Hematopoietic multipotent progenitor cell treated with erythropoietin and hydrocortisone succinate and interleukin-3 and kit ligand, for 4 days (in vitro differentiated cells): ENCODE measurements around the gene CRACR2B.

Experiments
- DNase-seq: peaks from one replicate; pipeline ENCODE4 v3.0.0-alpha.2; 2015

The CRACR2B gene

DNA sequence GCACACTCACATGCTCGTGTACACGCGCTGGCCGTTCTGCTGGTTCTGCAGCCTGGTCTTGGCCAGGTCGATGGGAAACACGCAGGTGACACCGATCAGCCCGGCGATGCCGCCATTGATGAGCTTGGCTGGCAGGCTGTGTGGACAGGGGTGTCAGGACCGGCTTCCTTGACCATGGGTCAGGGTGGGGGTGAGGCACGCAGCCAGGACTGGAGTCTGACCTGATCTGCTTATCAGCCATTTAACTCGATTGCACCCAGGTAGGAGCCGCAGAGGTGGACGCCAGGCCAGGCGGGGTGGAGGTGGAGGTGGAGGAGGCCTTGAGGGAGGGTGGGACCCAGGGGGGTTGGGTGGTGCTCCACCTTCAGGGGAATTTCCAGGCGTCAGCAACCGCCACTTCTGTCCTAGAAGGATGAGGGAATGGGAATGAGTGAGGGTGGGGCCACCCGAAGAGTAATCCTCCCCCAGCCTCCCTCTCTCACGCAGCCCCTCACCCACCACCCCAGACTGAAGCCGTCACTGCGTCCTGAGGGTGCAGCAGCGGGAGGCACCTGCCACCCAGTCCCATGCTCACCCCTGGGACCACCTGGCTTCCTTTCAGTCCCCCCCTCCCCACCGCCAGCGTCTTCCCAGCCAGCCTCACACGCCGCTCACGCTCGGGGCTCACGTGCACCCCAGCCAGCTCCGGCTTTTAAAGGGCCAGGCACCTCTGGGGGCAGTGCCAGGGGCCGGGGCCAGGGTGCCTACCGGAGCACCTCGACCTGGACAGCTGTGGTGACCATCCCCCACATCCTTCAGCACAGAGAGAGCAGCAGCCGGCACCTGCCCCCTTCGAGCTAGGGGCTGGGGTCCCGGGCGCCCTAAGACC is 32.7 kb upstream of the CRACR2B start:
- DNase-seq, result no peak

DNA sequence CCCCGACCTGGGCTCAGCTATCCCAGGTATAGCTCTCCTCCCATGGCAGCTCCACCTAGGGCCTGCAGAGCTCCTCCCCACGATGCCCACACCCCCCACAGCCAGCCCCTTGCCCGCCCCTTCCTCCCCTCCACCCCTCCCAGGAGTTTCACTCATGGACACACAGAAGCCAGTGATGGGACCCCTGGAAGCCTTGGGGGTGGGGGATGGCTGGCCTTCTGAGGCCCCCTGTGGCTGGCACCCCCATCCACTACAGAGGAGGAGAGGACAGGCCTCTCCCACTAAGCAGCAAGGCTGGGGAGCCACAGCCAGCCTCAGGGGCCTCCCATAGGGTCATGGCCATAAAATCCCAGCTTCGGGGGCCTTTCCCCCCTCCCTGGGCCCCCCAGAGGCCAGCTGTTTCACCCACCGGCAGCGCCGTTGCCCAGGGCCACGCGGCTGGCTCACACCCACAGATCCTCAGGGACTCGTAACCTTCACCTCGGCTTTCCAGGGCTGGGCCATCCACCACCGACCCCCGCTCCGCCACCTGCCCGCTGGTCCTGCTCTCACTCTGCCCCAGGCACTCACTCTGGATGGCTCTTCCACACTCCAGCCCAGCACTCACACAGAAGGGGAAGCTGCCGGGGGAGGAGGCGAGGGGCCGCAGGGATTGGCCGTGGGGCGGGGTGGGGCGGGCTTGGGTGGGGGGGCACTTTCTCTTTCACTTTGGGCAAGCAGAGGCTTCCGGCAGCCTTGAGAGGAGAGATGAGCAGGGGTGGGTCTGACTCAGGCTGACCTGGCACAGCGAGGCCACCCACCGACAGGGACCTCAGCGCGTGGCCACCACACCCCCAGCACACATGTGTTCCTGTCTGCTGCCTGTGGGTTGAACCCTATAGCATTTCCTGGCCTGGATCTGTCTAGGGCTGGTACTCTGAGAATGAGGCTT is 31.8 kb upstream of the CRACR2B start:
- DNase-seq, result peak; percentile 94

DNA sequence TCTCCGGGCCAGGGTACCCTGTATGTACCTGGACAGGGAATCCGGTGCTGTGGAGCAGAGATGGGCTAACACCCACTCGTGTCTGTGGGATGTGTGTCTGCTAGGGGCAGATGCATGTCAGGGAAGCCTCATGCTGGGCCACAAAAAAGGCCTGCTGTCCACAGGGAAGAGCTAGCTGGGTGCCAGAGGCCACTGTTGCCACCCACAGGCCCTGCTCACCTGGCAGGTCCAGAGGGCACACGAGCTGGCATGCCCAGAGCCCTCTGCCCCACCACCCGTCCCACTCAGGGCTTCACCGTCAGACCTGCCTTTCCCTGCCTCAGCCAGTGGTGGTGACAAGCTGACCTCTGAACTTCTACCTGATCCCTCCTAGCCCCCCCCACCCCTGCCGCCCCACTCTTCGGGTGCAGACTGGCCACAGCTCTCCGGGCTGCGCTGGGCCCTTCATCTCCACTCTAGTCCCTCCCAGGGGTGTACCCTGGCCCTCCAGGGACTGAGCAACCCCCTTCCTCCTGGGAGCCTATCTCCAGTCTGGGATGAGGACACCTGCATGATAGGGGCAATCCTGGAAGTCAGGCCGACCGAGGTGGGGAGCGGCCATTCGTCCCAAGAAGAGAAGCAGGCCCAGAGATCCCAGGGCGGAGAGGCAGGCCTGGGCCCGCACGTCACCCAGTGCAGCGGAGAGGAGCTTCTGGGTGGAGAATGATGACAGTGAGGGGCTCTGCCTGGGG is 31.0 kb upstream of the CRACR2B start:
- DNase-seq, result no peak

DNA sequence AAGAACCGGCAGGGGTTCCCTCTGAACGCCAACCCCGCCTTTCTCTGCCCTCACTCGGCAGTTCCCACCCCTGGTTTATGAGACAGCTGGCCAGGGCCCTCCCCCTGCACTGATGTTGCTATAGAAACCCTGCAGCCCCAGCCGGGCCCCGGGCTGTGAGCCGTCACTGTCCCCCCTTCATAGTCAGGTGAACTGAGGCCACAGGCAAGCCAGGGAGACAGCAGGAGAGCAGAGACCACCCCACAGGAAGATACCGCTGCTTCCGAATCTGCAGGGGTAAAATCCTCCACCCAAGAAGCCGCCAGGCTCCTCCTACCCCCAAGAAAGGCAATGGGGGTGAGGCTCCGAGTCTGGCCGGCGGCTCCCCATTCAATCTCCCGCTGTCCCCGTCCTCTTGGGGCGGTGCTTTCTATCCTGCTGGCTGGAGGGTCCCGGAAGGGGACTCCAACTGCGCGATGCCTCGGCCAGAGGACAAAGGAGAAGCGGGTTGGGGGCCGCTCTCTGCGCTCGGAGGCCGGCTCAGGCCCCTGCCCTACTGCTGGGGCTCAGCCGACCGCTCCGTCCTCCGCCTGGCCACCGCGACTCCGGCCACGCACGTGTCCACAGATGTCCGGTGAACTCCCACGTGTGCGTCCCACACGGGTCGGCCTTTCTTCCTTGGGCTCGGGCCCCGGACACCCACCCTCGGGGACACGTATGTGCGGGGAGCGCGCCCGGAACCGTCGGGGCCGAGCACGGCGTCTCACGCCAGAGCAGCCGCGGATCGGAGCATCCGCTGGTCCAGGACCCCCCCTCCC is 30.2 kb upstream of the CRACR2B start:
- DNase-seq, result peak; percentile 90

DNA sequence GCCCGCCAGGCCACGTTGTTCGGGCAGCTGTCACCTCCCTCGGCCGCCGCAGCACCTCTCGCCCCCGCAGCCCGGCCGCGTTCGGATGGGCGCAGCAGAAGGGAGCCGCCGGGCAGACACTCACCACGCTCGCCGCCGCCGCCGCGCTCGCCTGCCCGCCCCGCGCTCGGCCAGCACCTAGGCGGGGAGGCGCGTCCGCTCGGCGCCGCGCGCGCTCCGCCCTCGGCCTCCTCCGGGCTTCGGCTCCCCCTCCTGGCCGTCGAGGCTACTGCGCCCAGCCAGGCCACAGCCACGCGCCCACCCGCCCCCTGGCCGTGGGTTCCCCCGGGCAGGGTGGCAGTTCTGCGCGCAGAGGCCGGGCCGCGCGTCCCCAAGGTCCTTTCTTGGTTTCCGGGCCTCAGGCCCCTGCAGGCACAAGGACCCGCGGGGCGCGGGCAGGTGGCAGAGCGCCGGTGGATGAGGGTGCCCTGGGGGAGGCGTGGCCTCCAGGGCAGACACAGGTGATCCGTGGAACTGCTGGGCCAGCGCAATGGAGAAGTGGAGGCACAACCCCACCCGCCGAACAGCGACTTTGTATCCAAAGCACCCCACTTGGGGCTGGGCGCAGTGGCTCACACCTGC is 29.5 kb upstream of the CRACR2B start, which contains the start of gene SLC25A22:
SLC25A22 (minus strand) TSS at position 189 of the 621 bp plus-strand sequence. CDS start 3,275 bp downstream, outside the sequence.
- DNase-seq, result peak; percentile 92

DNA sequence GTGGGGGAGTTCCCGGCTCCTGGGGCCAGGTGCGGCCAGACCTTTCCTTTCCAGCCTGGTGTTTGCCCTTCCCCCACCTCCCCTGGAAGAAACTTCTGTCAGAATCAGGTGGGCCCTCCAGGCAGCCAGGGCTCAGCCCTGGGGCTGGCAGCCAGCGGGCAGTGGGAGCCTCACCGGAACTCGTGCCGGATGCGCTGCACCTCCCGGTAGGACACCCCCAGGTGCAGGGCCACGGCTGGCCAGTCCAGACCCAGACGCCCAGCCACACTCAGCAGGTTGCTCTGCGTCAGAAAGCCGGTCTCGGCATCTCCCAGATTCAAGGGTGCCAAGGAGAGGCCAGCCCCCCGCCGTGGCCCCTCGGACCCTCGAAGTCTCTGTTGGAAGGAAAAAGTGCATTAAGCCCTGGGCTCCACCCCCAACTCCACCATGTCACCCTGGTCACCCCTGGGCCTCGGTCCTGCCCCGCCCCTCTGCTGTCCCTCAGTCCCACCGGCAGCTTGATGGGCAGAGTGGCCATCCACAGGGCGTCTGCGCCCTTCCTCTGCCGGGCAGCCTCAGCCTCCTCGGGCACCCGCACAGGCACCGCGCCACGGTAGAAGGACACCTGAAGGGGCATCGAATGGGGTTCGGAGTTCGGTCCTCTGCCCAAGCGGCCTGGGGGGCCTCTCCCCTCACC is 27.9 kb upstream of the CRACR2B start:
- DNase-seq, result no peak

DNA sequence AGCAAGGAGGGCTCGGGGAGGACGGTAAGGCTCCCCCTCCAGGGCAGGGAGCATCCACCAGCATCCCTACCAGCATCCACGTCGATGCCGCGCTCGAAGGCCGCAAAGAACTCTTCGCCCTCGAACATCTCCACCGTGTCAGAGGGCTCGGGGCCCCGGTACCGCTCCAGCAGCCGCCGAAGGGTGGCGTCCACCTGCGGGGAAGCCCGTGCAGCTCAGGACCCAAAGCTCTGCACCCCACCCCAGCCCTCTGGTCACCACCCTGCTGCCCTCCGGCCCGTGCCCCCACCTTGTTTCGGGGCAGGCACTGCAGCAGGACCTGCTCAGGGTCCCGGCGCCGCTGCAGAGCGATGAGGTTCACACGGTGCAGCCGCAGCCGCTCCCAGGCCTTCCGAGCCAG is 27.2 kb upstream of the CRACR2B start:
- DNase-seq, result no peak

DNA sequence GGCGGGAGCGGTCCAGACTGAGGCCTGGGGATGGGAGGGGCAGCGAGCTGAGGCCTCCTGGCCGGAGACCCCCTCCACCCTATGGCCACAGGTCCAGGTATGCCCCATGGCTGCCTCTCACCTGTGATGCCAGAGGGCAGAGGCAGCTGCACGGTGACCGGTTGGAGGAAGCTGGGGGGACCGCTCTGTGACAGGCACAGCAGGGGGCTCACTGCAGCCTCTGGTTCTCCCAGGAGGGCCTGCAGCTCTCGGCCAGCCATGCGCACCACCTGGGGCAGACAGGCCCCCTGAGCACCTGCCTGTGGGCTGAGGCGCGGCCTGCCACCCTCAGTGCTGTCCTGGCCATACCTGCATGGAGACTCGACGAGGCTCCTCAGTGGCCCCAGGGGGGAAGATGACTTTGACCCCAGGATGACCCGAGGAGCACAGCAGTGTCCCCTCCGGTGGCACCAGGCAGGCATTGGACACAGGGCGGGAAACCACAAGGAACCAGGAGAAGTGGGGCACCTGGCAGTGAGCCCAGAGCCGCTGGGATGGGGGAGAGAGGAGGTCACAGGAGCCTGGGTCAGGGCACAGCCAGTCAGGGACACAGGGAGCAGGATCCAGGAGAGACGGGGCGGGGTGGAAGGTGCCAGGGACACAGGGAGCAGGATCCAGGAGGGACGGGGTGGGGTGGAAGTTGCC is 26.5 kb upstream of the CRACR2B start:
- DNase-seq, result no peak

DNA sequence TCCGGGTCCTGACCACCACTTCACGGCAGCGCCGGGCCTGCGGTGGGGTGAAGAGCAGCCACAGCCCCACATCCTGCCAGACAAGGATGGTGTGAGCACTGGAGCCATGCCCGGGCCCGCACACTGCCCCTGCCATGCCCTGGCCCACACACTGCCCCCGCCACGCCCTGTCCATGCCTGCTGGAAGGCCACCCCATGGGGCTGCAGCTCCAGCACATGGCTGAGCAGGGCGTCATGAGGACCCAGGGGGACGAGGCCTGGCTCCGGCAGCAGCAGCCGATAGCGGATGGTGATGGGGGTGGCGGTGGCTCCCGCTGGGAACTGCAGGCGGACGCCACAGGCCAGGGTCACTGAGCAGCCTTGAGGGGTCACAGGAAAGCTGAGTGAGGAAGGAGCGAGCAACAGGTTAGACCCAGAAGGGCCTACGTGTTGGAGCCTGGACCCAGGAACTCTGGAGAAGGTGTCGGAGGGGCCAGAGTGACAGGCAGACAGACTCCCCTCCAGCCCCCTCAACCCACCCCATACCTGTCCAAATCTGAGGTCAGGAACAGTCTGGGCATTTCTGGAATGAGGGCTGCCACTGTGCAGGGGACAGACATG is 25.6 kb upstream of the CRACR2B start:
- no peak for DNase-seq

DNA sequence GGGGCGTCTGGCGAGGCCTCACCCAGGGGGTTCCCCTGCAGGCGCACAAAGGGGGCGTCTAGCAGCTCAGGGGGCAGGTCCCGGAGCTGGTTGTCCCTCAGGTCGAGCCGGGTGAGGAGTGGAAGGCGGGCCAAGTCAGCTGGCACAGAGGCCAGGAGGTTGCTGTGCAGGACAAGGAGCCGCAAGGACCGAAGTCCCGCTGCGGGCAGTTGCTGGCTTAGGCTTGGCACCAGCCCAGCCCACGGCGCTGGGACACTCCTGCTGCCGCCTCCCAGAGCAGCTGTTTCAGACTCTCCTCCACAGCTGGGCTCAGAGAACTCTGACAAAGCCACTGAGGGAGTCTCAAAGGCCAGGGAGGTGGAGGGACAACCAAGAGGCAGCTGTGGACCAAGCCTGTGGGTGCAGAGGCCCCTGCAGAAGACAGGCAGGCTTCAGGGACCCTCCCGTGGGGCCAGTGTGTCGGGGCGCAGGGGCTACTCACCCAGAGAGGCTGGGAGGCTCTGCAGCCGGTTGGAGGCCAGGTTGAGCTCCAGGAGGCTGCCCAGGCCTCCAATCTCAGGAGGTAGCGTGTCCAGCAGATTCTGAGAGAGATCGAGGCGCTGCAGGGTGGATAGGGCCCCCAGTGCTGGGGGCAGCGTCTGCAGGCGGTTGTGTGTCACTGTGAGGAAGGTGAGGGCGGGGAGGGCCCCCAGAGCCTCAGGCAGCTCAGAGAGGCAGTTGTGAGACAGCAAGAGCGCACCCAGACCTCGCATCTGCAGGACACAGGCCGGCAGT is 24.8 kb upstream of the CRACR2B start:
- DNase-seq, result no peak

DNA sequence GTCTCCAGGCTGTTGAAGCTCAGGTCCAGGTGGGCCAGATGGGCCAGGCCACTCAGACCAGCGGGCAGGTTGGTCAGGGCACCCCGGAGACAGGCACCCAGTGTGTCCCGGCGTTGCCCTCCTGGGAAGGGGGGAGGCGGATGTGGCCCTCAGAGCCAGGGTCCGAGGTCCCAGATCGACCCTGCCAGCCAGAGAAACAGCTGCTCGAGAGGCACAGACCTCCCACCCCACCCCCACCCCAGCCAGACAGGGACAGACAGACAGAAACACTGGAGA is 24.3 kb upstream of the CRACR2B start:
- no peak for DNase-seq

DNA sequence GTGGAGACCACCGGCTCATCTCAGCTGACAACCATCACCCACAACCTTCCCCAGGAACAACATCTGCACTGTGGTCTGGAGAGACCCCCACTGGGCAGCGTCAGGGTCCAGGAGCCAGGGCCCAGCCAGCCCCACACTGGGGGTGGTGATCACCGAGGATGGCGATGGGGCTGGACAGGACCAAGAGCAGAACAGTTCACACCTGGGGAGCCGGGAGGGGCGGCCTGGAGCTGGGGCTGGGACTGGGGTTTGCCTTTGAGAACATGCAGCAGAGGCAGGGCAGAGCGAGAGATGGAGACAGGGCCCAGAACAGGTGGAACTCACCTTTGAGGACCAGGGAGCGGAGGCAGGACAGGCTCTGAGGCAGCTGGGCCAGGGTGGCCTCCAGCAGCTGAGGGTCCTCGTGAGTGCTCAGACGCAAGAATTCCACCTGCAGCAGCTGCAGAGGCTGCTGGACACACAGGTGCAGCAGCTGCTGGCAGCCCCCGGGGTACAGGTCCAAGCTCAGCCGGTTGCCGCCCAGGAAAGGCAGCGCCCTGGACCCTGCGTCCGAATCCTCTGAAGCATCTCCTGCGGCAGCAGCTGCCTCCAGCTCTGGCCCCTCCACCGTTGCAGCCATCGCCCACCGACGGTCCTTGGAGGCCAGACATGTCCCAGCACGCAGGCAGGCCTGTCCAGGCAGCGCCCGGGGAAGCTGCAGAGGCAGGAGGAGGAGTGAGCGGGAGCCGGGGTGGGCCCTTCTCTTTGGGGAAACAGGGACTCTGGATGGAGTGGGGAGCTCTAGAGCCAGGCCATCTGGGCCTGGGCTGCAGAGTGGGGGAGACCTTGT is 23.7 kb upstream of the CRACR2B start:
- no peak for DNase-seq

DNA sequence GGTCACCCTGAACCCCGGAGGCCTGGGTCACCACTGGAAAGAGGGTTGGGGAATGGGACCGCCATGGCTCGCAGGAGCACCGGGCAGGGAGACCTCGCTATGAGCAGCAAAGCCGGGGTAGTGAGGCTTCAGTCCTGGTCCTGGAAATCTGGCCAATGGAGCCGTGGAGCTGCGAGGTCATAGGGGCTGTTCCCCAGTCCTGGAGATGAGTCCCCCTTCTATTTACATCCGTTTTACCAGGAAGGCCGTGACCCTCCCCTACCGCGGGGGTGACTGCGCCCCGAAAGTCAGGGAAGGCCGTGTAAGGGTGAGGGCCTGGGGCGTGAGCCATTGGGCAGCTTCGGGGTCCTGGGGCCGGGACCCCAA is 23.1 kb upstream of the CRACR2B start:
- DNase-seq, result no peak

DNA sequence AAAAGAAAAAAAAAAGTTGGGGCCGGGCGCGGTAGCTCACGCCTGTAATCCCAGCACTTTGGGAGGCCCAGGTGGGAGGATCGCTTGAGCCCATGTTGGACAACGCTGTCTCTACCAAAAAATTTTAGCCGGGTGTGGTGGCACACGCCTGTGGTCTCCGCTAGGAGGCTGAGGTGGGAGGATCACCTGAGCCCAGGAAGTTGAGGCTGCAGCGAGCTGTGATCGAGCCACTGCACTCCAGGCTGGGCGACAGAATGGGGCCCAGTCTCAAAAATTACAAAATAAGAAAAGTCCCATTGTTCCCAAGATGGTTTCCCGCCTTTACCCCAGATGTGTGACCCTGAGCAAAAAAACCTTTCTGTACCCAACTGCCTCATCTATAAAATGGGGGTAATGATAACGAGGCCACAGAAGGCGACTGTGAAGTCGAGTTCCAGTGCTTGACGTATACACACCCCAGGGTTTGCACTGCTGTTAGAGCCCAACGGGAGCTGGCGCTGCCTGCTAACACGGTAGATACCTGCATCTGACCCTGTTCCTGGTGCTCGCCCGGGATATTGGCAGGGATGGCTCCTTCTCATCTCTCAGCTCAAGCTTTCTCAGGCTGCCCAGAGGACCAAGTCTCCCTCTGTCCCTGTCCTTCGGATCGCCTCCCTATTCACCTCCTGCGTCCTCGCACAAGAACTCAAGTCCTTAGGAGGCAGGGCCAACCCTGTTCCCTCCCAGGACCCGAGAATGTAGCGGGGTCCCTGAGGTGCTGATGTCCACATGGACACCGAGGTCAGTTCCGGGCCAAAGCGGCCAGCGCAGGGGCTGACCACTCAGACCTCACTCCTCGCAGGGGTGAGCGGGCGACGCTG is 19.1 kb upstream of the CRACR2B start:
- peak; percentile 56 for DNase-seq

DNA sequence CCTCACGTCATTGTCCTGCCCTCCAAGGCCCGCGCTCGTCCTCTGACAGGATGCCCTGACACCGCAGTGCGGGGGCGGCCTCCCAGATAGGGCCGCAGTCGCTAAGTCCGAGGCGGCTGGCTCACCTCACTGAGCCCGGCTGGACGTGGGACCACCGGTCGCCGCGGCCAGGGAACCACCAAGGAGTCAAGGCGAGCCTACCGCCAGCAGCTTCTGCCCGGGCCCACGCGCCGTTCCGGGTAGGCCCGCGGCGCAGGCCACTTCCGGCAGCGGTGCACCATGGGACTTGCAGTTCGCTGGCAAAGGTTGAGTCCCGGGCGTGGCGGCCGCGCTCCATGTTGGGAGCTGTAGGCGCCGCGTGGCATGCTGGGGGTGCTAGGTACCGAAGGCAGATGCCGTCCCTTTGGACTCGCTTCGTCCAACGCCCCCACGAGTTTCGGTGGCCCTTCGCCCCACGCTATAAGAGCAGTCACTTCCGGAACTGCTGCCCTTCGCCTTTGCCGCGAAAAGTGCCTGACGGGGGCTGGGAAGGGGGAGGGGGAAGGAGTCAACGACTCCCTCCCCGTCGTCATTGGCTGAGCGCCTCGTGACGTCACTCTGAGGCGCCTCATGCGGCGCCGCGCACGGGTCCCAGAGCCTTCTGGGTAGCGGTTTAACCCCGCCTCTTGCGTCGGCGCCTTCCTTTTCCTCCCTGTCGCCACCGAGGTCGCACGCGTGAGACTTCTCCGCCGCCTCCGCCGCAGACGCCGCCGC is 18.3 kb upstream of the CRACR2B start, which contains the start of gene RPLP2:
RPLP2 (plus strand) TSS at position 681 of the 753 bp plus-strand sequence. CDS start 268 bp downstream, outside the sequence.
- DNase-seq, result peak; percentile 99

DNA sequence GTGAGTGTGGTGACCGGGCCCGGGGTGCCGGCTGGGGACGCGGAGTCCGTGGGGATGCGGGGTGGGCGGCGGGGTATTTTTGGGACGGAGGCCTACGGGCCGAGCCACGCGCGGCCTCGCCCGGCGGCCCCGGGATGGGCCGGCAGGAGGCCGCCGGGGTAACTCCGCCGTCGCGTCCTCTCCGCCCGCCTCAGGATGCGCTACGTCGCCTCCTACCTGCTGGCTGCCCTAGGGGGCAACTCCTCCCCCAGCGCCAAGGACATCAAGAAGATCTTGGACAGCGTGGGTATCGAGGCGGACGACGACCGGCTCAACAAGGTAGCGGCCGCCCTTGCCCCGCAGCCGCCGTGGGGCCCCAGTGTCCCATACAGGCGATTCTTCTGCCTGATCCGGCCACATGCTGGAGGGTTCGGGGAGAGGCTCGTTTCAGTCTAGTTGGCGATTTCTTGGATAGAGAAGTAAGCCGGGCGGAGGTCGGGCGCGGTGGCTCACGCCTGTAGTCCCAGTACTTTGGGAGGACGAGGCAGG is 17.6 kb upstream of the CRACR2B start:
- DNase-seq, result peak; percentile 33
